ENCODE results near the gene TPCN2.

- TF ChIP-seq POLR2A (IDR thresholded peaks at IDR 0.05) (no peak), CTCF (IDR thresholded peaks at IDR 0.05) (no peak)
These were observed 40.5 kb downstream of the TPCN2 start for GRCh38 chr11:69089258-69089657.
